Activated CD8-positive, alpha-beta T cell treated with anti-CD3 and anti-CD28 coated beads for 36 hours (primary cell): ENCODE measurements around the gene GABRA1. TPM values are rescaled to one million over a fixed set of nuclear protein-coding genes. Genes with fewer than 3 reads are reported as not detected.

ENCODE experiments used
- ATAC-seq: fragments of 200-7000 bp; cut with Tn5 transposase; one replicate; pipeline ENCODE4 v1.10.0; 2021; ENCODE audit warnings: mild to moderate bottlenecking, moderate library complexity
- CTCF ChIA-PET: fragments of 350-600 bp; sonication (Branson Sonifier 250); formaldehyde crosslinking; loops from one replicate; lab custom pipeline; 2021; ENCODE audit warnings: antibody characterized with exemption; lab: Charles Lee
- POLR2A ChIA-PET: fragments of 350-600 bp; sonication (Branson Sonifier 250); formaldehyde crosslinking; loops from one replicate; lab custom pipeline; 2021; ENCODE audit warnings: antibody characterized with exemption; lab: Charles Lee
- DNase-seq: peaks from one replicate; pipeline ENCODE4 v3.0.0-alpha.2; 2020
- H3K27ac Mint-ChIP-seq: one replicate; pipeline ENCODE4 v1.8.0; 2021; ENCODE audit warnings: mild to moderate bottlenecking, mixed read lengths
- H3K27me3 Mint-ChIP-seq: one replicate; pipeline ENCODE4 v1.8.0; 2021; ENCODE audit warnings: mixed read lengths
- H3K36me3 Mint-ChIP-seq: one replicate; pipeline ENCODE4 v1.8.0; 2021; ENCODE audit warnings: low read depth, mixed read lengths
- H3K4me1 Mint-ChIP-seq: one replicate; pipeline ENCODE4 v1.8.0; 2021; ENCODE audit warnings: low read depth, mixed read lengths
- H3K4me3 Mint-ChIP-seq: one replicate; pipeline ENCODE4 v1.8.0; 2021; ENCODE audit warnings: mild to moderate bottlenecking, moderate library complexity, mixed read lengths
- H3K9me3 Mint-ChIP-seq: one replicate; pipeline ENCODE4 v1.8.0; 2021; ENCODE audit warnings: mixed read lengths
- CTCF ChIP-seq: fragments of 200-600 bp; IDR thresholded peaks from one replicate; pipeline ENCODE4 v1.8.0; 2022; ENCODE audit warnings: antibody characterized with exemption, mild to moderate bottlenecking
- intact Hi-C: fragments of 100-400 bp; cut with micrococcal nuclease; formaldehyde crosslinking; loops from one replicate; pipeline ENCODE4 v1.10.0; 2022
- total RNA-seq, 2 experiments: library from RNA; stranded (reverse); gene quantifications; one replicate each; pipeline ENCODE4 v1.2.3, GENCODE V29; 2021

The GABRA1 gene
- total RNA-seq, result not detected

- no peak for TF ChIP-seq CTCF
- no peaks in the 10 kb centered on the region for H3K4me1 Mint-ChIP-seq
- H3K36me3 Mint-ChIP-seq, result no peaks in the 10 kb centered on the region
- DNase-seq (no peak), ATAC-seq (no peak)
- H3K4me3 Mint-ChIP-seq, result no peak within 1 kb of the TSS
- CTCF ChIA-PET, result no interaction called here
- peaks cover 2% of the 10 kb centered on the region for H3K9me3 Mint-ChIP-seq
- POLR2A ChIA-PET, result no interaction called here
- H3K27me3 Mint-ChIP-seq, result peaks cover 11% of the 10 kb centered on the region
- intact Hi-C loops, result no loop called here
- H3K27ac Mint-ChIP-seq, result no peak within 1 kb of the TSS
Observed at GRCh38 chr5:161847941-161848391, at the start of gene GABRA1. TSS of gene GABRA1 (plus strand) at chr5:161848120. CDS start at chr5:161850811, 2,691 bp downstream.

DNA sequence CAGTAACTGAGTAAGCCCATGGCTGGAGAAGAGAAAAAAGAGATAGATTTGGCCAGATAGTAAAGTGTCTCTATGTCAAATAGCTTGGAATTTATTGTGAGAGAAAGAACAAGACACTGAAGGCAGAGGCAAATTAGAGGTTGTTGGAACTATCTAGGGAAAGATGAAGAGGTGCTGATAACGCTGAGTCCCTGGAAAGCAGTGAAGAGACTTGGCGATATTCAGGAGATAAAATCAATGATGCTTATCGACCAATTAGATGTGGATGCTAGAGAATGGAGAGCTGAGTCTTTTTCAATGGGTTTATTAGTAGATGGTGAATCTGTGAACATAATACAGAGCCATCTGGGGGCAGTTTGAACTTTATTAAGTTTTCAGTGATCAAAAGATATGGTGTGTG, 48.6 kb upstream of the GABRA1 start:
- intact Hi-C loops, result no loop called here
- Mint-ChIP-seq H3K36me3 (no peaks in the 10 kb centered on the region), H3K9me3 (peaks cover 4% of the 10 kb centered on the region), H3K27me3 (no peaks in the 10 kb centered on the region), H3K27ac (no peak overlapping the region), H3K4me3 (no peak overlapping the region), H3K4me1 (no peaks in the 10 kb centered on the region)
- TF ChIP-seq CTCF, result no peak
- no peak for DNase-seq
- no peak for ATAC-seq
- POLR2A ChIA-PET, result no interaction called here
- CTCF ChIA-PET, result no interaction called here

DNA sequence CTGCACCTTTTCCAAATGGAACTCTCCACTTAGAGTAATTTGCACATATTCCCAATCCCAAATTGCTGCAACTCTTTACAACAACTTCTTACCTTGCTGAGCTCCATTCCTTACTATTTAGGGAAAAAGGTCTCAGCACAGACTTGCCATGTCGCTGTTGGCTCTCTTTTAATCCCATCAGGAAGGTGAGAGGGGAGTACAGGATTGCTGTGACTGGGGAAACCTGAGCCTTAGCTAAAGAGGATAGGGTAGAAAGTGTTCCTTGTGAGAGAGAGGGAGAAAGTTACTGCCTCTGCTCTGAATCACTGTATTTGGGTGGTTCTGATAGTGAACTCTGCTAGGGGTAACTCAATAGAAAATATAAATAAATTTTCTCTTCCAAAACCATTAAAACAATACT, 43.7 kb upstream of the GABRA1 start:
- intact Hi-C loops, result no loop called here
- Mint-ChIP-seq H3K9me3 (peaks cover 6% of the 10 kb centered on the region), H3K27ac (no peak overlapping the region), H3K36me3 (no peaks in the 10 kb centered on the region), H3K27me3 (no peaks in the 10 kb centered on the region), H3K4me3 (no peak overlapping the region), H3K4me1 (no peaks in the 10 kb centered on the region)
- TF ChIP-seq CTCF, result no peak
- DNase-seq (no peak), ATAC-seq (no peak)
- CTCF ChIA-PET, result no interaction called here
- POLR2A ChIA-PET, result no interaction called here

GRCh38 chr5:161846746-161847145, 1.2 kb upstream of the GABRA1 start:
- ATAC-seq, result no peak
- Mint-ChIP-seq H3K27me3 (peaks cover 11% of the 10 kb centered on the region), H3K4me1 (no peaks in the 10 kb centered on the region), H3K4me3 (no peak overlapping the region), H3K27ac (no peak overlapping the region), H3K36me3 (no peaks in the 10 kb centered on the region), H3K9me3 (peaks cover 2% of the 10 kb centered on the region)
- TF ChIP-seq CTCF, result no peak
- intact Hi-C loops, result no loop called here
- POLR2A ChIA-PET, result no interaction called here
- DNase-seq, result no peak
- CTCF ChIA-PET, result no interaction called here

DNA sequence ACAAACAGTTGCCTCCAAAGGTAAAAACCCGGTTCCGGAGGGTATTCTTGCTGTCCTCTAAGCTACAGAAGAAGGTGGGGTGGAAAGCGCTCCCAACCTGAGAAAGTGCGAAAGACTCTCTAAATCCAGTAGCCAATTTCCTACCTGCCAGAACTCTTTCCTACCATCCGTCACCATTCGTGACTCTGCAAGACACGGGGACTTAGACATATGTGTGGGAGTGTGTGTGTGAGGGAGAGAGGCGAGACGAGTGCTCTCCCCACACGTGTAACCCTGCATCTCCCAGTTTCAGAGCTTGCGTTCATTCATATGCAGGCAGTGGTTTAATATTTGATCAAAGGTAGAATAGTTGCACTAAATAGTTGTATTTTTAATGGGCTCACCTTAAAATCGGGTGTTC, 473 bp upstream of the GABRA1 start:
- ChIA-PET CTCF (no interaction called here), POLR2A (no interaction called here)
- Mint-ChIP-seq H3K4me1 (no peaks in the 10 kb centered on the region), H3K27ac (no peak overlapping the region), H3K4me3 (no peak overlapping the region), H3K36me3 (no peaks in the 10 kb centered on the region), H3K27me3 (peaks cover 11% of the 10 kb centered on the region), H3K9me3 (peaks cover 2% of the 10 kb centered on the region)
- DNase-seq (no peak), ATAC-seq (no peak)
- TF ChIP-seq CTCF, result no peak
- intact Hi-C loops, result no loop called here
